ENCODE results near the gene ENOX1.

ENOX1 gene

GRCh38 chr13:43737392-43737923, 49.3 kb downstream of the ENOX1 start:
- no peak for DNase-seq

- DNase-seq: no peak
Observed at GRCh38 chr13:43732726-43733125, 54.0 kb downstream of the ENOX1 start.

GRCh38 chr13:43731296-43731695, 55.5 kb downstream of the ENOX1 start:
- DNase-seq: no peak

GRCh38 chr13:43730642-43731041, 56.1 kb downstream of the ENOX1 start:
- no peak for DNase-seq

GRCh38 chr13:43728421-43728820, 58.4 kb downstream of the ENOX1 start:
- no peak for DNase-seq

GRCh38 chr13:43727856-43728255, 58.9 kb downstream of the ENOX1 start:
- DNase-seq: no peak

GRCh38 chr13:43725460-43725859, 61.3 kb downstream of the ENOX1 start:
- no peak for DNase-seq

- no peak for DNase-seq
Observed at GRCh38 chr13:43720780-43721397, 65.9 kb downstream of the ENOX1 start.

- DNase-seq: no peak
Observed at GRCh38 chr13:43698758-43699157, 88.0 kb downstream of the ENOX1 start.

- DNase-seq: no peak
Observed at GRCh38 chr13:43698009-43698408, 88.8 kb downstream of the ENOX1 start.

- DNase-seq: no peak
Observed at GRCh38 chr13:43697323-43697722, 89.4 kb downstream of the ENOX1 start.

- no peak for DNase-seq
Observed at GRCh38 chr13:43694146-43694664, 92.6 kb downstream of the ENOX1 start.

GRCh38 chr13:43693639-43694038, 93.1 kb downstream of the ENOX1 start:
- no peak for DNase-seq

- no peak for DNase-seq
Observed at GRCh38 chr13:43688227-43688907, 98.4 kb downstream of the ENOX1 start.

- DNase-seq: no peak
Observed at GRCh38 chr13:43687038-43687437, 99.7 kb downstream of the ENOX1 start.

- DNase-seq: no peak
Observed at GRCh38 chr13:43686557-43686956, 100.2 kb downstream of the ENOX1 start.

- DNase-seq: no peak
Observed at GRCh38 chr13:43684963-43685725, 101.6 kb downstream of the ENOX1 start.

GRCh38 chr13:43682701-43683100, 104.1 kb downstream of the ENOX1 start:
- DNase-seq: no peak

GRCh38 chr13:43676320-43676719, 110.5 kb downstream of the ENOX1 start:
- no peak for DNase-seq

GRCh38 chr13:43675577-43675976, 111.2 kb downstream of the ENOX1 start:
- no peak for DNase-seq

GRCh38 chr13:43669964-43670363, 116.8 kb downstream of the ENOX1 start:
- DNase-seq: no peak

- DNase-seq: no peak
Observed at GRCh38 chr13:43669101-43669500, 117.7 kb downstream of the ENOX1 start.

- DNase-seq: no peak
Observed at GRCh38 chr13:43666403-43666802, 120.4 kb downstream of the ENOX1 start.

- no peak for DNase-seq
Observed at GRCh38 chr13:43665388-43665787, 121.4 kb downstream of the ENOX1 start.
